ENCODE results near the gene TTC27.
A peak's percentile ranks its signal among the peaks of the same experiment; 100 is the strongest.

The TTC27 gene

GRCh38 chr2:32627814-32628579, at the start of gene TTC27:
Gene TTC27 (plus strand): TSS chr2:32628050. CDS start chr2:32628293, 243 bp downstream.
- TF ChIP-seq, protein P1, sequence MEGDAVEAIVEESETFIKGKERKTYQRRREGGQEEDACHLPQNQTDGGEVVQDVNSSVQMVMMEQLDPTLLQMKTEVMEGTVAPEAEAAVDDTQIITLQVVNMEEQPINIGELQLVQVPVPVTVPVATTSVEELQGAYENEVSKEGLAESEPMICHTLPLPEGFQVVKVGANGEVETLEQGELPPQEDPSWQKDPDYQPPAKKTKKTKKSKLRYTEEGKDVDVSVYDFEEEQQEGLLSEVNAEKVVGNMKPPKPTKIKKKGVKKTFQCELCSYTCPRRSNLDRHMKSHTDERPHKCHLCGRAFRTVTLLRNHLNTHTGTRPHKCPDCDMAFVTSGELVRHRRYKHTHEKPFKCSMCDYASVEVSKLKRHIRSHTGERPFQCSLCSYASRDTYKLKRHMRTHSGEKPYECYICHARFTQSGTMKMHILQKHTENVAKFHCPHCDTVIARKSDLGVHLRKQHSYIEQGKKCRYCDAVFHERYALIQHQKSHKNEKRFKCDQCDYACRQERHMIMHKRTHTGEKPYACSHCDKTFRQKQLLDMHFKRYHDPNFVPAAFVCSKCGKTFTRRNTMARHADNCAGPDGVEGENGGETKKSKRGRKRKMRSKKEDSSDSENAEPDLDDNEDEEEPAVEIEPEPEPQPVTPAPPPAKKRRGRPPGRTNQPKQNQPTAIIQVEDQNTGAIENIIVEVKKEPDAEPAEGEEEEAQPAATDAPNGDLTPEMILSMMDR (IDR thresholded peaks at IDR 0.05): no peak
- peak within 1 kb of the TSS; percentile 73 to 75 for H3K27ac ChIP-seq
- H3K4me3 ChIP-seq: peak within 1 kb of the TSS; percentile 68 to 88
- H3K9me3 ChIP-seq: no peaks in the 10 kb centered on the region
- peaks cover 0 to 34% (median 19%) of the 10 kb centered on the region in 4 donors for H3K4me1 ChIP-seq
- peaks cover 5 to 18% (median 7%) of the 10 kb centered on the region in 3 donors for H3K36me3 ChIP-seq
- peak; percentile 96 to 97 for DNase-seq
- intact Hi-C loops (cut with DNase I; ENCODE audit: low total_unique reads): no loop called here
- H3K27me3 ChIP-seq: no peaks in the 10 kb centered on the region

GRCh38 chr2:32591669-32592463, 36.0 kb upstream of the TTC27 start:
- Histone ChIP-seq H3K4me3 (no peak overlapping the region), H3K9me3 (no peaks in the 10 kb centered on the region), H3K36me3 (peaks cover 0 to 6% (median 4%) of the 10 kb centered on the region in 3 donors), H3K27ac (no peak overlapping the region), H3K27me3 (no peaks in the 10 kb centered on the region), H3K4me1 (no peaks in the 10 kb centered on the region)
- TF ChIP-seq, protein P1 (IDR thresholded peaks at IDR 0.05): no peak
- intact Hi-C loops (cut with DNase I; ENCODE audit: low total_unique reads): no loop called here
- no peak for DNase-seq

- no peaks in the 10 kb centered on the region for H3K27me3 ChIP-seq
- TF ChIP-seq, protein P1 (IDR thresholded peaks at IDR 0.05): no peak
- peaks cover 15 to 17% (median 15%) of the 10 kb centered on the region in 3 donors for H3K36me3 ChIP-seq
- H3K9me3 ChIP-seq: no peaks in the 10 kb centered on the region
- H3K4me1 ChIP-seq: no peaks in the 10 kb centered on the region
- H3K27ac ChIP-seq: no peak overlapping the region
- no peak for DNase-seq
- H3K4me3 ChIP-seq: no peak overlapping the region
- intact Hi-C loops (cut with DNase I; ENCODE audit: low total_unique reads): no loop called here
Measured at GRCh38 chr2:32594573-32594972, 33.3 kb upstream of the TTC27 start.

- no peaks in the 10 kb centered on the region for H3K4me1 ChIP-seq
- peaks cover 35 to 89% (median 63%) of the 10 kb centered on the region in 3 donors for H3K36me3 ChIP-seq
- TF ChIP-seq, protein P1 (IDR thresholded peaks at IDR 0.05): no peak
- no peak overlapping the region for H3K4me3 ChIP-seq
- intact Hi-C loops (cut with DNase I; ENCODE audit: low total_unique reads): no loop called here
- H3K27ac ChIP-seq: no peak overlapping the region
- H3K9me3 ChIP-seq: no peaks in the 10 kb centered on the region
- H3K27me3 ChIP-seq: no peaks in the 10 kb centered on the region
- DNase-seq: no peak
Measured at GRCh38 chr2:32611366-32611765, 16.5 kb upstream of the TTC27 start.

GRCh38 chr2:32611771-32612170, 16.1 kb upstream of the TTC27 start:
- Histone ChIP-seq H3K4me1 (no peaks in the 10 kb centered on the region), H3K9me3 (no peaks in the 10 kb centered on the region), H3K36me3 (peaks cover 35 to 89% (median 63%) of the 10 kb centered on the region in 3 donors), H3K27ac (no peak overlapping the region), H3K27me3 (no peaks in the 10 kb centered on the region), H3K4me3 (no peak overlapping the region)
- TF ChIP-seq, protein P1 (IDR thresholded peaks at IDR 0.05): no peak
- DNase-seq: no peak
- intact Hi-C loops (cut with DNase I; ENCODE audit: low total_unique reads): no loop called here

Measured in tibial artery (tissue), 4 donors.